PC-3 (cell line): ENCODE measurements around the gene DNAJC4. TPM values are rescaled to one million over a fixed set of nuclear protein-coding genes. Genes with fewer than 3 reads are reported as not detected.

ENCODE experiments used
- ATAC-seq: fragments of 200-7000 bp; cut with Tn5 transposase; 2 replicates; pipeline ENCODE4 v1.9.1; 2020; ENCODE audit warnings: mild to moderate bottlenecking, moderate library complexity
- BruUV-seq: library from RNA; stranded (reverse); fragments of 400-500 nt; replicated peaks from 2 replicates; lab custom pipeline; 2021; lab: Mats Ljungman, UMichigan
- CTCF ChIA-PET: fragments of 300-600 bp; sonication (Branson Sonifier 250); formaldehyde crosslinking; loops from one replicate; lab custom pipeline; 2022; ENCODE audit warnings: antibody characterized with exemption; lab: Charles Lee
- POLR2A ChIA-PET: fragments of 300-600 bp; sonication (Branson Sonifier 250); formaldehyde crosslinking; loops from one replicate; lab custom pipeline; 2022; ENCODE audit warnings: antibody characterized with exemption; ENCODE audit not compliant: unreplicated experiment; lab: Charles Lee
- DNase-seq: peaks from one replicate; pipeline ENCODE4 v3.0.0-alpha.2; 2015
- H2AFZ ChIP-seq: fragments of 300-600 bp; sonication (generic); 2 replicates; pipeline ENCODE4 v1.6.0; 2016; ENCODE audit warnings: antibody characterized with exemption, low read length
- H3F3A ChIP-seq: fragments of 300-600 bp; sonication (generic); one replicate; pipeline ENCODE4 v1.6.0; 2017; ENCODE audit warnings: antibody characterized with exemption, low read length, control low read depth, mild to moderate bottlenecking; ENCODE audit not compliant: unreplicated experiment
- H3K27ac ChIP-seq: fragments of 300-600 bp; sonication (generic); 2 replicates; pipeline ENCODE4 v1.5.1; 2016; ENCODE audit warnings: mild to moderate bottlenecking, low read length
- H3K27me3 ChIP-seq: fragments of 300-600 bp; sonication (generic); 2 replicates; pipeline ENCODE4 v1.6.1; 2016; ENCODE audit warnings: low read length, mixed read lengths
- H3K36me3 ChIP-seq: fragments of 300-600 bp; sonication (generic); 2 replicates; pipeline ENCODE4 v1.6.1; 2016; ENCODE audit warnings: low read depth, mixed run types, low read length, mixed read lengths
- H3K4me1 ChIP-seq: fragments of 300-600 bp; sonication (generic); 2 replicates; pipeline ENCODE4 v1.5.1; 2016; ENCODE audit warnings: low read length; ENCODE audit not compliant: insufficient read depth
- H3K4me2 ChIP-seq: fragments of 300-600 bp; sonication (generic); 2 replicates; pipeline ENCODE4 v1.6.0; 2016; ENCODE audit warnings: low read length
- H3K4me3 ChIP-seq: fragments of 300-600 bp; sonication (generic); 2 replicates; pipeline ENCODE4 v1.5.1; 2016; ENCODE audit warnings: mild to moderate bottlenecking, low read length, mixed read lengths
- H3K79me2 ChIP-seq: fragments of 300-600 bp; sonication (generic); 2 replicates; pipeline ENCODE4 v1.6.1; 2017; ENCODE audit warnings: low read length, mixed read lengths
- H3K9ac ChIP-seq: fragments of 300-600 bp; sonication (generic); 2 replicates; pipeline ENCODE4 v1.6.0; 2016; ENCODE audit warnings: mild to moderate bottlenecking, low read length
- H3K9me2 ChIP-seq: fragments of 300-600 bp; sonication (generic); replicated peaks from 2 replicates; pipeline ENCODE4 v1.6.1; 2016; ENCODE audit warnings: mixed run types, low read length, mixed read lengths
- H3K9me3 ChIP-seq: fragments of 300-600 bp; sonication (generic); 2 replicates; pipeline ENCODE4 v1.6.1; 2016; ENCODE audit warnings: low read length, mixed read lengths
- H4K20me1 ChIP-seq: fragments of 300-600 bp; sonication (generic); 2 replicates; pipeline ENCODE4 v1.6.1; 2016; ENCODE audit warnings: low read length, mixed read lengths
- EZH2 ChIP-seq: fragments of 300-600 bp; sonication (generic); IDR thresholded peaks from one replicate; pipeline ENCODE4 v1.6.1; 2017; ENCODE audit warnings: antibody characterized with exemption, mild to moderate bottlenecking, low read length; ENCODE audit not compliant: unreplicated experiment
- EZH2phosphoT487 ChIP-seq: fragments of 300-600 bp; sonication (generic); IDR thresholded peaks from 2 replicates; pipeline ENCODE4 v1.6.1; 2018; ENCODE audit warnings: mild to moderate bottlenecking, antibody characterized with exemption, low read length, borderline replicate concordance
- intact Hi-C: fragments of 100-400 bp; cut with micrococcal nuclease; formaldehyde crosslinking; loops from 2 replicates; pipeline ENCODE4 v1.9.0; 2023
- total RNA-seq: library from RNA; depleted of rRNA; stranded (reverse); fragments of >200 nt; gene quantifications from 2 replicates; pipeline ENCODE4 v1.2.3, GENCODE V29; 2014
- TF ChIP-seq, protein P1 (sequence below): fragments of 300-600 bp; sonication (generic); conservative IDR thresholded peaks from 2 replicates; pipeline ENCODE4 v1.5.1; 2017; ENCODE audit warnings: antibody characterized with exemption, low read depth, mild to moderate bottlenecking, low read length

Gene DNAJC4
- total RNA-seq, 1 experiment from 2014 or later, result 25.4 TPM

DNA sequence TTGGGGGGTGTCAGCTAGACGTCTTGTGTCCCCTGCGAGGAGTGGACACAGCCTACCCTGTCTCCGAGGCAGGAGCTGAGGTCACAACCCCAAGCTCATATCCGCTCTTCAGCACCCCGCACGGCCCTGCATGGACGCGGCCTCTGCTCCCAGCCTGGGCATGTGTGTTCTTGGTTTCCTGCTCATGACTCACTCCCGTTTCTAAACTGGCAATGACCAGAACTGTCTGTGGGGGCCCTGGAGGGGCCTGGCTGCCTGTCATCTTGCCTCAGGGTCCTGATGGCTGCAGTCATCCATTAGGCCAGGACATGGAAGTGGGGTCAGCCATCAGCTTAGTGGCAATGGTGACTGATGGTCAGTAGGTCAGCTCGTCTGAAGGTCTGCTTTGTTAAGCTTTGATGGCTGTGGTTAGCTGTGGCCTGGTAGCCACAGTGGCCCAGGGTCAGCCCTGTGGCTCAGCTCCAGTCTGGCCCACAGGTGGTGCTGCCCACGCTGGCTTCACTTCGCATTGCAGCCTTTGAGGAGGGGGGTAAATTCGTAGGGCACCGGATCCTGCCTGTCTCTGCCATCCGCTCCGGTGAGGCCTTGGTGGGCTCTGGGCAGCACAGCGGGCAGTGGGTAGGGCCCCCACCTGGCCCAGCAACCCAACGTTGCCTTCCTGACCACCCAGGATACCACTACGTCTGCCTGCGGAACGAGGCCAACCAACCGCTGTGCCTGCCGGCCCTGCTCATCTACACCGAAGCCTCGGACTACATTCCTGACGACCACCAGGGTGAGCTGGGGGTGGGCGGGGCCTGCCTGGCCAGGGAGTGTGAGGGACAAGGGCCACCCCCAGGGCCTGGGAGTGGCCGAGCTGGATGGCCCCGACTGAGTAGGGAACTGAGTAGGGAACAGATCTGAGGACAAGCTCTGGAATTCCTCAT is 32.9 kb downstream of the DNAJC4 start:
- peaks cover 42% of the 10 kb centered on the region for H3K36me3 ChIP-seq
- no peaks in the 10 kb centered on the region for H3K9me3 ChIP-seq
- no peak overlapping the region for H2AFZ ChIP-seq
- ATAC-seq (peak; percentile 45), DNase-seq (no peak)
- peaks cover 13% of the 10 kb centered on the region for H3K4me1 ChIP-seq
- H3F3A ChIP-seq, result no peaks in the 10 kb centered on the region
- H3K27ac ChIP-seq, result no peak overlapping the region
- intact Hi-C loops, result no loop called here
- CTCF ChIA-PET, result no interaction called here
- POLR2A ChIA-PET, result no interaction called here
- no peaks in the 10 kb centered on the region for H3K27me3 ChIP-seq
- 0 out of 2 replicates have a peak, but pooled peaks cover 3% of the 10 kb centered on the region for H4K20me1 ChIP-seq
- no peaks in the 10 kb centered on the region for H3K79me2 ChIP-seq
- H3K9me2 ChIP-seq, result no peaks in the 10 kb centered on the region
- BruUV-seq, result no TSS peak
- TF ChIP-seq, protein P1, sequence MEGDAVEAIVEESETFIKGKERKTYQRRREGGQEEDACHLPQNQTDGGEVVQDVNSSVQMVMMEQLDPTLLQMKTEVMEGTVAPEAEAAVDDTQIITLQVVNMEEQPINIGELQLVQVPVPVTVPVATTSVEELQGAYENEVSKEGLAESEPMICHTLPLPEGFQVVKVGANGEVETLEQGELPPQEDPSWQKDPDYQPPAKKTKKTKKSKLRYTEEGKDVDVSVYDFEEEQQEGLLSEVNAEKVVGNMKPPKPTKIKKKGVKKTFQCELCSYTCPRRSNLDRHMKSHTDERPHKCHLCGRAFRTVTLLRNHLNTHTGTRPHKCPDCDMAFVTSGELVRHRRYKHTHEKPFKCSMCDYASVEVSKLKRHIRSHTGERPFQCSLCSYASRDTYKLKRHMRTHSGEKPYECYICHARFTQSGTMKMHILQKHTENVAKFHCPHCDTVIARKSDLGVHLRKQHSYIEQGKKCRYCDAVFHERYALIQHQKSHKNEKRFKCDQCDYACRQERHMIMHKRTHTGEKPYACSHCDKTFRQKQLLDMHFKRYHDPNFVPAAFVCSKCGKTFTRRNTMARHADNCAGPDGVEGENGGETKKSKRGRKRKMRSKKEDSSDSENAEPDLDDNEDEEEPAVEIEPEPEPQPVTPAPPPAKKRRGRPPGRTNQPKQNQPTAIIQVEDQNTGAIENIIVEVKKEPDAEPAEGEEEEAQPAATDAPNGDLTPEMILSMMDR, result 0 out of 2 replicates have a peak, but pooled peaks have one; percentile 30
- TF ChIP-seq EZH2phosphoT487, result no peak
- H3K4me3 ChIP-seq, result no peak overlapping the region
- H3K9ac ChIP-seq, result no peak overlapping the region
- no peak overlapping the region for H3K4me2 ChIP-seq

DNA sequence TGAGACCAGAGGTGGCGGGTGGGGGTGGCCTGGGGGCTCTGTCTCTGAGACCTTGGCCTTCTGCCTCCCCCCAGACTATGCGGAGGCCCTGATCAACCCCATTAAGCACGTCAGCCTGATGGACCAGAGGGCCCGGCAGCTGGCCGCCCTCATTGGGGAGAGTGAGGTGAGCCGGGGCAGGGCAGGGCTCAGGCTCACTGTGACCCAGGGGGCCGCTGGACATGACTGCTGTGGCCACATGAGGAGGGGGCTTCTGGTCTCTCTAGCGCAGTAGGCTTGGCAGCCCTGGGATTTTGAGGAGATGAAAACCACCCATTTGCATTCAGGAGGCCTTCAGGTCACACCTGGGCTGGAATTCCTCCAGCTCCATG is 33.6 kb downstream of the DNAJC4 start:
- H3F3A ChIP-seq, result no peaks in the 10 kb centered on the region
- POLR2A ChIA-PET, result interaction anchor here (0.6 kb wide), 1 partner anchor 9 kb away, joined by 12 read pairs; no protein-coding TSS in a partner anchor

More for the DNA sequence above, 33.6 kb downstream of the DNAJC4 start:
- Histone ChIP-seq H3K9me2 (no peaks in the 10 kb centered on the region), H3K9me3 (no peaks in the 10 kb centered on the region), H4K20me1 (0 out of 2 replicates have a peak, but pooled peaks cover 3% of the 10 kb centered on the region), H3K36me3 (peaks cover 40% of the 10 kb centered on the region), H3K9ac (no peak overlapping the region), H3K4me1 (peaks cover 19% of the 10 kb centered on the region), H3K27me3 (no peaks in the 10 kb centered on the region), H3K4me3 (no peak overlapping the region), H3K27ac (no peak overlapping the region), H2AFZ (no peak overlapping the region), H3K79me2 (no peaks in the 10 kb centered on the region), H3K4me2 (no peak overlapping the region)
- TF ChIP-seq EZH2phosphoT487 (no peak), EZH2 (no peak)
- TF ChIP-seq, protein P1, result no peak
- DNase-seq (no peak), ATAC-seq (no peak)
- no TSS peak for BruUV-seq
- intact Hi-C loops, result no loop called here
- CTCF ChIA-PET, result no interaction called here
